Stimulated activated CD8-positive, alpha-beta memory T cell treated with anti-CD3 and anti-CD28 coated beads, Interleukin-4, amount 100 ng/mL, for 1 hour (primary cell): ENCODE results near the gene POLG.

Experiments used
- DNase-seq, 2 donors: peaks; one replicate each; pipeline ENCODE4 v3.0.0-alpha.2; 2020; ENCODE audit warnings: low read depth in 2 of 2, low spot score in 1 of 2

The POLG gene

DNA sequence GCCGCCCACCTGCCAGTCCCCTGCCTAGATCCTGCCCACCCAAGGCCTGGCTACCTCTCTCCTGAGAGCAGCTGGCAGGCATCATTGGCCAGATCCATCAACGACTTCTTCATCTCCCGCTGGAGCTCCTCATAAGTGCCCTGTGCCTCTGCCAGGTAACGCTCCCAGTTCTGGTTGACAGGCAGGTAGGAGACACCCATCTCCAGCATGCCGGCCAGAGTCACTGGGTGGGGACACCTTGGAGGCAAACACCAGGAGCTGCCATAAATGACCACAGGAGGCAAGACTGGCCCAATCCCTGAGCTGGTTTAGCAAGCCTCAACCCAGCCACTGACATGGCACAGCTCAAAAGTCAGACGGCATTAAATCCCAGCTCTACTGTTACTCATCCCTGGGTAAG lies 7.5 kb downstream of the POLG start:
- no peak for DNase-seq

DNA sequence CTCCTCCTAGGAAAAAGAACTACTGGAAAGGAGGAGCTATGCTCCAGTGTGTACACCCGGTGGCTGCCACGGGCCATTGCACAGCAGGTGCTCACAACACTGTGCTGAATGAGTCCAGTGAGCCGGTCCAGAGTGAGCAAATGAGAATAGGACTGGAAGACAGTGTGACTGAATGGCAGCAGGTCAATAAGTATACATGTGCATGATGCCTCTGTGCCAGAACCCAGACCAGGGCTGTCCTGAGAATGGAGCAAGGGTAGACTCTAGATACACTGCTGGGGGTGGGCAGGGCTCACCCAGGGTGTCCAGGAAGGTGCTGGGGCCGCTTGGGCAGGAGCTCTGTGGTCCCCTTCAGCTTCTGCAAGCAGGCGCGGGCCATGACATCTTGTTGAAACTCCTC lies 8.3 kb downstream of the POLG start:
- no peak for DNase-seq

DNA sequence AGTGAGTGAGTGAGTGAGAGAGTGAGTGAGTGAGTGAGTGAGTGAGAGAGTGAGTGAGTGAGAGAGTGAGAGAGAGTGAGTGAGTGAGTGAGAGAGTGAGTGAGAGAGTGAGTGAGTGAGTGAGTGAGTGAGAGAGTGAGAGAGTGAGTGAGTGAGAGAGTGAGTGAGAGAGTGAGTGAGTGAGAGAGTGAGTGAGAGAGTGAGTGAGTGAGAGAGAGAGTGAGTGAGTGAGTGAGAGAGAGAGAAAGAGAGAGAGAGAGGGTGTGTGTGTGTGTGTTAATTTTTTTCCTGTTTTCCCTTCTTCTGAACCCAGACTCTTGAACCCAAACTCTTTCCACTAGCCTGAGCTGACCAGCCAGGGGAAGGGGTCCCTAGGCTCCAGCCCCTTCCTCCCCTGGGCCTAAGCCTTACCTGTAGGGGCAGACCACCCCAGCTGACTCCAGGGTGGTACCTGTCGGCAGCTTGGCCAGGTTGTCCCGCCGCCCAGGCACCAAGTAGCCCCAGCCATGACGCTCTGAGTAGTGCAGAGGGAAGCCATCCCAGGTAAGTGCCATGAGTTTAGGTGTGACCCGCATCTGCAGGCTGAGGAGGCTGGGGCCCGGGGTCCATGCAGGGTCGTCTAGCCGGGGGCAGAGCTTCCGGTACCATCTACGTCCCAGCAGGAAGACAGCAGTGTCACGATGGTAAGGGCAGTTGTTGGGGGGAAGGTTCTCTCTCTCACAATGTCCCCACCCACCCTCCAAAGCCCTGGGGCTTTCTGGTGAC lies 9.4 kb downstream of the POLG start:
- DNase-seq = no peak

DNA sequence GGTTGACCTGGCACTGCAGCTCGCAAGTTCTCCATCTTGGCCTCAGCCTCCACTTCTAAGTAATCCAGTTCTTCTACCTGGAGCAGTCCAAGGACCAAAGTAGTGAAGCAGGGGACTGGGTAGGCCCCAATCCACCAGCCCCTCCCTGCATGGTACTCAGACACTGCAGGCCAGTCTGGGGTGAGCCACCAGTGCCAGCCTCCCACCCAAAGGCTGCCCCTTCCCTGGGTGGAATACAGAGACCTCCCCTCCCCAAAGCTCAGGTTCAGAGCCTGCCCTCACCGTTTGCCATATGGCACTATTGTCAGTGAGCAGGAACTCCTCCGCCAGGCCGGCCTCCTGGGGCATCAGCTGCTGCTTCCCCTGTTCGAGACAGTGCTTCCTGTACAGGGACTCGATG lies 10.8 kb downstream of the POLG start:
- DNase-seq = no peak

DNA sequence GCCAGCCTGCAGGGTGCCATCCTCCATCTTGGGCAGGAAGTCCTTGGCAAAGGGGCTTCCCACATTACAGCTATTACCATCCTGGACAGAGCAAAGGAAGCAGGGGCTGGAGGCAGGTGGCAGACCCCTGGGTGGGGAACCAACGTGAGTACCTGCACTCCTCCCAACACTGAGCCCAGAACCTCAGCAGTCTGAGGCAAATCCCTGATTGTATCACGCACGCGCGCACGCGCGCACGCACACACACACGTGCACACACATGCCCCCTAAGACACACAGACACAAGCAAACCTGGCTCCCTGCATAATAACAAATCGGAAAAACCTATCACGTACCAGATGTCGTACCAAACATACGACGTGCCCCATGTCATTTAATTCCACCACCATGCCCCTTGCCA lies 11.8 kb downstream of the POLG start:
- no peak for DNase-seq

DNA sequence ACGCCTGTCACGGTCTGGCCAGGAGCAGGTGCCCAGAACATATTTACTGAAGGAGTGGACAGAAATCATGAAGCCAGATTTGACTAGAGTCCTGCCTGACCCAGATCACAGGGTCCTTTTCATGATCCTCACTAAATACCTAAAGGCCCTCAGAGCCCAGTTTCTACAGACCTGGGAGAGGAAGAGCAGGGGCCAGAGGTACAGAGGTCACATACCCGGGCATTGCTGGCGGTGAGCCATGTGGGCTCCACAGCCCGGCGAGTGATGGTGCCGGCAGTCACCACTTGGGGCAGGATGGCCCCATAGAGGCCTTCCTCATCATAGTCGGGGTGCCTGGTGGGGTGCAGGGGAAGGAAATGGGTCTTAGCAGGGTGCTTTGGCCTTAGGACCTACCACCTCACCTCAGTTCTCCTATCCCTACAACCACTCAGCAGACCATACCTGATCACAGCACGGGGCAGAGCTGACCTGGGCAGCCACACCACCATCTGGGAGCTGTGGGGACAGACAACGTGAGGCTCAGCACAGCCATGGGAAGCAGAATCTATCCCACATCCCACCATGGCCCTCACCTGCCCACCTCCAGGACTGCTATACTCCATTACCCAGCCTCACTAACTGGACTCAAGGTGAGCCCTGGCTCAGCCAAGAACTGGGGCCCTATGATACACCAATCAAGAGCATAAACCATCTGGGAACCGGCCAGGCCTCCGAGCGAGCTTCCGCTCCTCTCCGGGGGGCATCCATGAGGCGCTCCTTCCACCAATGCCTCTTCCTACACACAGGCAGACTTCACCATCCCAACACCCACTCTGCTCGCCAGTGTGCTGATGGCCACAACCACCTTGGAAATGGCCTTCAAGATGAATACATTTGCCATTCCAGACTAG lies 12.9 kb downstream of the POLG start:
- no peak for DNase-seq

DNA sequence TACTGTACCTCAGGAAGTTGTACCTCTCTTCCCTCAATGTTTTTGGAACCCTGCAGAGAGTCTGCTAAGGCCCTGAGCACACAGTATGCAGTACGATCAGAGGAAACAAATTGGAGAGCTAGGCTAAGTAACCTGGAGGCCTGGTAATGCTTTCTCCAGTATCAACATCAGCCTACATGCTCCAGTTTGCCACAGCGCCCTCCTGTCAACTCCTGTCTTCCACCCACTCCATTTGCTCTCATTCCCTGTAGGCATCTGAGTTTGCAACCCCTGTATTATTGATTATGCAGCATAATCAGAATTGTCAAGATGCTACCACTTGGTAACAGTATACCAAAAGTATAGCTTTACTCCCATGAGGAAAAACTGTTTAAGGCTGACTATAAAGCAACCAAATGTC lies 14.4 kb downstream of the POLG start:
- DNase-seq = no peak

DNA sequence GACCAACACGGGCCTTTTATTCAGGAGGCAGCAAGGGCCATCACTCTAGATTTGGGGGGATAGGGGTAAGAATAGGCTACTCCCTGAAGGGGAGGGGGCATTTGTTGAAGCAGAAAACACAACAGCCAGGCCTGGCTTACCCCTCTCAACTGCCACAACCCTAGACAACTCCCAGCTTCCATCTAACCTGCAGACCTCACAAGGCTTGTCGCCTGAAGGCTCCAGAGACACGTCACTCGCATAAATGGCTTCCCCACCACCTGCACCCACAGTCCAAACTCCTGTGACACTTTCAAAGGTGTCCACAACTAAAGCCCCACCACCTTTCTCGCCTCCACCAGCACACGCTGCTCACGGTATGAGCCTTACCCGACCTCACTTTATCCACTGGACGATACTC lies 14.9 kb downstream of the POLG start:
- DNase-seq = no peak

DNA sequence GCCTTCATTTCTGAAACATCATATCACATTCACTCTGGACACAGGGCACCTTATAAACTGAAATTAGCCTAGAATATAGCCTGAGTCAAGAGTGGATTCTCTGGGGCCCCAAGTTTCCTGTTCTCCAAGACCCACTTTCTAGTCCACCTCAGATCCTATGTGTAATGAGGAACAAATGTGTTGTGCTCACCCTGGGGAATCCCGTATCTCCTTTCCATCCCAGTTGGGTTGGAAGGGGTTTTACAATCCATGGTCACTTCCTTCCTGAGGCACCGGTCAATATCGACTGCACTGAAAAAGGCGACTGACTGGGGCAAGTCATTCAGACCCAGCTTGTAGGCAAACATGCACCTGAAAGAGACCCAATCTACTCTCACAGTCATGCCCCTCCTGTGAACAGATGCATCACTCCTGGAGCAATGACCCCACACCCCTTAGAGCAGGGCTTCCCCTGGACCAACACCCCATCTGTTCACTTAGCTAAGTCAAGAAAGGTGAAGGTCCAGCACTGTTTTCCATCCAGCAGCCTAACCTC lies 17.4 kb downstream of the POLG start:
- no peak for DNase-seq

DNA sequence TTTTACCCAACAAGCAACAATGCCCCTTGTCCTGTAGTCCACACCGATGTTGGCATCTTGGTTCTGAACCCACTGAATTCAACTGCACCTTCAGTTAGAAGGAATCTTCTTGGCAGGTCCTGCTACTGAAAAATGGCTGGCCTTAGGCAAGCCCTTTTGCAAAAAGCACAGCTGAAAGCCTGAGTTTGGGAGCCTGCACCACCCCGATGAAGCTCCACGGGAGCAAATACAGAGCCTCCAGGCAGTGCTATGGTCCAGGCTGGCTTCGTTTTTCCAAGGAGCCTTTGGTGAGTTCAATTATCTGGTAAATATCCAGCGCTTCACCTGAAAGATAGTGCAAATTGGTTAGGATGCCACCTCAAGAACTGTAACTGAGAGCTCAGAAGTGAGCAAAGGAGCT lies 18.1 kb downstream of the POLG start:
- DNase-seq = no peak

DNA sequence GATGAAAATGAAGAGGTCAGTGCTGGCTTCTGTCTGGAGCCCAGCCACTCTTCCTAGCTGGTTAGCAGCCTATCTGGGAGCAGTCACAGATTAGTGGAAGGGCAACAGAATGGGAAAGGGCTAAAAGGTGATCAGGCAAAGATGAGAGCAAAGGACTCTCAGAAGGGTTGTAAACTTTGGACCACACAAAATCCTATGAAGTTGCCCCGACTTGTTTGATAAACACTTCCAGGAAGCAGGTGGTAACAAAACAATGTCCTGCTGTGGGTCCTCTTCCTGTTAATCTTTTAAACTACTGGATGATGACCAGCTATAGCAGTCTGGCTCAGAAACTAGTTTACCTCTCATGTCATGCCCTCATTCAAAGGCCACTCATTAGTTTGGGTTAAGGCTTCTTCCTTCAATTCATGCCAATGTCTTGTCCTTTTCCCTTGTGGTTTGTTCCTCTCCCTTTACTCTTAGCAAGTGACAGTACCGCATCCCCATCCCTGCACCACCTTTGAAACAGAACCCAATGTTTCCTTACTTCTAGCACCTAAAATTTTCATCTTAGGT lies 19.2 kb downstream of the POLG start:
- no peak for DNase-seq

DNA sequence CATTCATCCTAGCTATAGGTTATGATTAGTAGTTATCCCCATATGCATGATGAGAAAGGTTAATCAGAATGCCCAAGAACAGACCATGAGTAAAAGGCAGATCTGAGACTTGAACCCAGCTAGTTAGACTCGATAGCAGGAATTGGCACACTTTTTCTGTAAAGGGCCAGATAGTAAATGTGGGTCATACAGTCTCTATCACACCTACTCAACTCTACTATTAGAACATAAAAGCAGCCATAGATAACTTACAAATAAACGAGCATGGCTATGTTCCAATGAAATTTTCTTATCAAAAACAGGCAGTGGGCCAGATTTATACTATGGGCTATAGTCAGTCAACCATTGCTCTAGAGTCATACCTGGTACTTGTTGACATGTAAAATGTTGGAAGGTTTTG lies 24.6 kb downstream of the POLG start:
- no peak for DNase-seq

DNA sequence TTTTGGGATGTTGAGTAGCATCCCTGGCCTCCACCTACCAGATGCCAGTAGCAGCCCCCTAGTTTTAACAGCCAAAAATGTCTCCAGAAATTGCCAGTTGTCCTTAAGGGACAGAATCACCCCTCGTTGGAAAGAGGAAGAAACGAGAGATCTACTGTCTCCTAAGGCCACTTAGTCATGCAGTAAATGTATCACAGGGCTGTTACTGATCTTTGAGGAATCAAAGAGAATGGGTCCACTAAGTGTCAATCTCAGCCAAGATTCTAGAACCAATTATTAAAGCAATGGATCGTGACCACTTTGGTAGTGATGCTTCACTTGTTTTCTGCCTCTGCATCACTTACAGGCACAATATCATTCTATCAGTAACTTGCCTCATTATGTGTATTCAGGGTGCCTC lies 26.4 kb downstream of the POLG start:
- no peak for DNase-seq

DNA sequence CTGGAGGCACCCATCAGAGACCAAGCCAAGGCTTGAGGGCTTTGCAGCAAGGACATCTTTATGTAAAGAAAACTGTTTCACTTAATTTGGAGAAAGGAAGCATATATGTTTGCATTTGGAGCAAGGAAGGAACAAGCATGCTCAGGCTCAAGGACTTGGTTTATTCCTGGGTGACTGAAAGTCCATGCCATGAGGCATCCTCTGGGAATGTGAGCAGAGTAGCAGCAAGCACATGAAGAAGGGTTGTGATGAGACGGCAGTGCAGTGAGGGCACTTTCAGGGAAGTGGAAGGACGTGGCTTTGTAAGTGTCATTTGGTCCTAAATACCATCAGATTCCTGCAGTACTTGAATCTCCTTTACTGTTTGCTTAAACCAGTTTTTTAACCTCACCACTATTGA lies 26.8 kb downstream of the POLG start:
- no peak for DNase-seq

DNA sequence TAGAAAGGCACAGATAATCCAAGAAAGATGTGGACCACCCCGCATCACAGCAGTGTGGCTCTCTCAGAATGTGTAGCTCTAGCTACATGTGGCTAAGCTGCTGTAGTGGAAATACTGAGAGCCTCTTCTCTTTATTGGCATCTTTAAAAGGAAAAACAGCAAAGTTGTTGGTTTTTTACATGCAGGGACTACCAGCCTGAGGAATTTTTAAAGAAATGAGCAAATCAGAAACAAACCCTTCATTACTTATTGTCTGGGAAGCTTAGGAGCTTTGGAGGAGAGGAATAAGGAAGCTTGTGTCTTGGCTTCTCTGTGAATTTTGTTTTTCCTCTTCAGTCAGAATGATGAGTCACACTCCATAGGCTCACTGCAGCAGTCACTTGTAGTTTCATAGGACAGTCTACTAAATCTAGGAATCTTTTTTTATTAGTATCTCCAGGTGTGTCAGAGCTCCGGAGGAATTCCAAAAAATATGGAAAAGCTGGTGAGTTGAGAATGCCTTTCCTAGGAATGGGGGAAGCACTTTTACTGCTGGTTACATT lies 27.5 kb downstream of the POLG start:
- no peak for DNase-seq

DNA sequence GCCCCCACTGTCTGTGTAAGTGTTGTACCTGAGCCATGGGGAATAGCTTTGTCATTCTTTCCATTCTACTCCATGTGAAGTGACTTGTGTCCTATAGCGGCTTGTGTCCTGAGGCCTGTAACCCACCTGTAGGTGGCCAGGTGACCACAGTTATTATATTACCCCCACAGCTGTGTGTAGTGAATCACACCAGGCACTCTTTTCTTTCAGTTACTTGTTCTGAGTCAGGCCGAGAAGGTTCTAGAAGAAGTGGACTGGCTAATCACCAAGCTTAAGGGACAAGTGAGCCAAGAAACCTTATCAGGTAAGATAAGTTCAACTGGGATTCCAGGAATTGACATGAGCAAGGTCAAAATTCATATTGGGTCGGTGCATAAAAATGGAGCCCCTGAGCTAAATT lies 29.2 kb downstream of the POLG start:
- no peak for DNase-seq

DNA sequence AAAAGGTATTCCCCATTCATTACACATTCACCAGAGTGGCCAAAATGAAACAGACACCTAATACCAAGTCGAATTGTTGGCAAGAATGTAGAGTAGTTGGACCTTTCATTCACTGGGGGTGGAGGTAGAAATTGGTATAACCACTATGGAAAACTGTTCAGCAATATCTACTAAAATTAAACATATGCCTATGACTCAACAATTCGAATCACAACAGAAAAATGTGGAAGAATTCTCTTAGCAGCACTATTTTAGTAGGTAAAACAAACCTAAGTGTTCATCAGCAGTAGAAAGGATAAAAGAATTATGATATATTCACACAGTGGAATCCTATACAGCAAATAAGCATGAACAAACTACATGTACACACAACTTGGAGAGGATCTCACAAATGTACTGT lies 30.6 kb downstream of the POLG start:
- no peak for DNase-seq

DNA sequence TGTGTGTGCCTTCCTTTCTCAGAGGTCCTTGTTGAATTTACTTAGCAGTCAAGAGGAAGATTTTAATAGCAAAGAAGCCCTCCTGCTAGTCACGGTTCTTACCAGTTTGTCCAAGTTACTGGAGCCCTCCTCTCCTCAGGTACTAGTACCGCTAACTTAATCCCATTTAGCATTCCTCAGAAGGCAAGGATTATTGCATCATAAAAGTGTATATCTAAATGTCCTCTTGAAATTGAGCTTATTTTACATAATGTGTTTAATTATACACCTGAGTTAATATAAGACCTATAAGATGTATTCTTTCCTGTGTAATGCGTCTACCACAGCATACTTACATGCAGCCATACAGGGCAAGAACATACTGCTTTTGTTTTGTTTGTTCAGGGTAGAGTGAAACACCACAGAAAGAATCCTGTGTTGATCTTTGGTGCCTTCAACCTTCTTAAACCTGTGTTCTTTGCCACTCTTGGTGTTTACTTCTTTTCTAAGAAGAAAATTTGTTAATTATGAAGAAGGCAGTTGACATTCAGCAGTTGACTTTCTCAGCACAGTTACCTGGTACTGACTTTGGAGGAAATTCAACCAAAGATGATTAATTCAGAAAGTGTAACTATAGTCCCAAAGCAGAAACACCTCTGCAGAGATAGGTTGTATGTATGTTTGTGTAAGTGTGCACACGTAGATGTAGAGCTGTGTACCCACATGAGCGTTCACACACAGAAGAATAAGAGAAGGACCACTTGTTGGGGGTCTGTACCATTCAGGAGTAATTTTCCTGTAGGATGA lies 33.1 kb downstream of the POLG start:
- DNase-seq = no peak

DNA sequence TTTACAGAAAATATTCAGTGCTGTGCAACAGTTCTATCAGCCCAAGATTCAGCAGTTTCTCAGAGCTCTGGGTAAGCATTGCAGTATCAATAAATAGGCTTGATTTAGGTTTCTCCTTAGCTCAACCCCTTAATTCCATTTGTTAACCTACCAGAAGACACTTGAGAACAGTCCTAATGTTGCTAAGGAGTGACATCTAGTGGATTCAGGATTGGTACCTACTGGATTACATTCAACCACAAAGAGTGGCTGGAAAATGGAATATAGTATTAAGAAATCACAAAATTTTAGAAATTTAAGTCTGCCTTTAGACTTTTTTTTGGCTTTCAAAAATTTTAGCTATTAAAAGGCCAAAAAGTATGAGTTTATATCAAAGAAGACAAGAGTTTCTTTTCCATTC lies 34.7 kb downstream of the POLG start:
- DNase-seq = no peak

DNA sequence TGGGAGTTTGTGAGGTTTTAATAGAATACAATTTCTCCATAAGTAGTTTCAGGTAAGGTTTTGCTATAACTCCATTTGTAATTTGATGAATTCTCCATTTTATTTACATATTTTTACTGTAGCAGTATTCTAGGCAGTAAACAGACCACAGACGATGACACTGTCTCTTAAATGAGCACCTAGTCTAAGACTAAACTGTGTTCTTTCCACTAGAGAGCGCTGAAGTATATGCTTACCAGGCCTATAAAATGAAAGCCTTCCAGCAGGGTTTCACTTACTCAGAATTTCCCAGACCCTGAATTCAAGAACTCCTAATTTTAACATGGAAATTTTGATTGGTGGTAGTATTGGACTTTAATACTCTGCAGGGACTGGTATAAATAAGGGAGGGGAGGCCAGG lies 41.6 kb downstream of the POLG start:
- DNase-seq = no peak

DNA sequence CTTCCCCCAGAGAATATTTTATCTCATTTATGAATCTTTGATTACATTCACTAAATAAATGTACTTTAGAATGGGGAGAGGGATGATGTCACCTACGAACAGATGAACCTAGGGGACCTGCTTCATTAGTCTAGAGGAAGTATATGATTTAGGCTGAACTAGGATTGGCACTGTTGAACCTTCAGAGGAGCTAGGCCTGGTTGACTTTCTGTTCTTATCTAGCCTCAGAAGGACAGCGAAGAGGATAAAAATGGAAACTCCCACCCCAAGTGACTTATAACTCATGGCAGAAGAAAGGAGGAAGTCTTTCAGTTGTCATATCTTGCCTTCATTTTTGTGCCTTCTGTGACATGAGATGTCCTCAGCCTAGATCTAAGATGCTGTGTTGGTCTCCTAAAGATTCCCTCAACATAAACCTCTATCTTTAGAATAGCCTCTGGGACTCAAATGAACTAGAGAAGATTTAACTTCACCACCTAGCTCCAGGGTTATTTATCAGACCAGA lies 42.6 kb downstream of the POLG start:
- no peak for DNase-seq
